Renal cortical epithelial cell (primary cell): ENCODE results near the gene APOBEC3G. TPM values are rescaled to one million over a fixed set of nuclear protein-coding genes. Genes with fewer than 3 reads are reported as not detected.
"Not testable (repeated sequence)": the region's sequence is repeated elsewhere in the genome, so short reads cannot be mapped to it uniquely, and the experiment has no call there.

ENCODE experiments used
- DNase-seq: peaks from one replicate; pipeline ENCODE4 v3.0.0-alpha.2; 2011; ENCODE audit warnings: low read depth
- total RNA-seq: library from RNA; depleted of rRNA; stranded (reverse); fragments of >200 nt; gene quantifications from 2 replicates; pipeline ENCODE4 v1.2.3, GENCODE V29; 2014

Gene APOBEC3G
- total RNA-seq, 1 donor from 2014 or later, result 4.0 TPM

GRCh38 chr22:39066442-39067276, 10.4 kb upstream of the APOBEC3G start:
- not testable (repeated sequence) for DNase-seq

- no peak for DNase-seq
These were observed 8.9 kb upstream of the APOBEC3G start for GRCh38 chr22:39068033-39068785.

DNA sequence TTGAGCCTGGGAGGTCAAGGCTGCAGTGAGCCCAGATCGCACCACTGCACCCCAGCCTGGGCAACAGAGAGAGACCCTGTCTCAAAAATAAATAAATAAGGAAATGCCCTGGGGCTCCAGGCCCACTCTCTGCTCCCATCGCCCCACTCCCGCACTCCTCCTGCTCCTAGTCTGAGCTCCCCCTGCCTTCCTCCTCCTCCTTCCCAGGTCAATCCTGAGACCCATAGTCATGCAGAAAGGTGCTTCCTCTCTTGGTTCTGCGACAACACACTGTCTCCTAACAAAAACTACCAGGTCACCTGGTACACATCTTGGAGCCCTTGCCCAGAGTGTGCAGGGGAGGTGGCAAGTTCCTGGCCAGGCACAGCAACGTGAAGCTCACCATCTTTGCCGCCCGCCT, 6.9 kb upstream of the APOBEC3G start:
- no peak for DNase-seq

GRCh38 chr22:39072581-39072981, 4.5 kb upstream of the APOBEC3G start:
- DNase-seq, result not testable (repeated sequence)

DNA sequence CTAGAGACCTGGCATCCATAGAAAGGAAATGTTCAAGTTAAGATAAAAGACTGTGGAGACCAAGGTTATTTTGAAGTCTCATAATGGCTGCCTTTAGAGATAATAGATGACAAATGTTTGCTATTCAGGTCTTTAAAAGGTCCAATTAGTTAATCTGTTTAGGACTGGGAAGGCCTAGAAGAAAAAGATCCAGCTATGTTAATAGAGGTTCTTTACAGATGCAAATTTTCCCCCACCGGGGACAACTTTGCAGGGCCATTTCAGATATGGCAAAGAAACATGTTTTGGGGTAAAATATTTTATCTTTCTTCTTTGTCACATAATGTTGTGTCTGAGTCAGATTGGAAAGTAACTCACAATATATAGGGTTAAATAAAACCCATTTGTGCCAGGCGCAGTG, 3.1 kb upstream of the APOBEC3G start:
- no peak for DNase-seq

GRCh38 chr22:39076155-39077025, 685 bp upstream of the APOBEC3G start:
- not testable (repeated sequence) for DNase-seq

DNA sequence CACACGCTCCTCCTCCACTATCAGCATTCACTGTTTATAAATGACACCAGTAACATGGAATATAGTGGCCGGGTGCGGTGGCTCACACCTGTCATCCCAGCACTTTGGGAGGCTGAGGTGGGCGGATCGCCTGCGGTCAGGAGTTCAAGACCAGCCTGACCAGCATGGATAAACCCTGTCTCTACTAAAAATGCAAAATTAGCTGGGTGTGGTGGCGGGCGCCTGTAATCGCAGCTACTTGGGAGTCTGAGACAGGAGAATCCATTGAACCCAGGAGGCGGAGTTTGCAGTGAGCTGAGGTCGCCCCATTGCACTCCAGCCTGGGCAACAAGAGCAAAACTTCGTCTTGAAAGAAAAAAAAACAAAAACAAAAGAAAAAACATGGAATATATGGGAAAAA, 837 bp downstream of the APOBEC3G start:
- DNase-seq, result not testable (repeated sequence)

GRCh38 chr22:39078329-39078728, 1.3 kb downstream of the APOBEC3G start:
- no peak for DNase-seq

DNA sequence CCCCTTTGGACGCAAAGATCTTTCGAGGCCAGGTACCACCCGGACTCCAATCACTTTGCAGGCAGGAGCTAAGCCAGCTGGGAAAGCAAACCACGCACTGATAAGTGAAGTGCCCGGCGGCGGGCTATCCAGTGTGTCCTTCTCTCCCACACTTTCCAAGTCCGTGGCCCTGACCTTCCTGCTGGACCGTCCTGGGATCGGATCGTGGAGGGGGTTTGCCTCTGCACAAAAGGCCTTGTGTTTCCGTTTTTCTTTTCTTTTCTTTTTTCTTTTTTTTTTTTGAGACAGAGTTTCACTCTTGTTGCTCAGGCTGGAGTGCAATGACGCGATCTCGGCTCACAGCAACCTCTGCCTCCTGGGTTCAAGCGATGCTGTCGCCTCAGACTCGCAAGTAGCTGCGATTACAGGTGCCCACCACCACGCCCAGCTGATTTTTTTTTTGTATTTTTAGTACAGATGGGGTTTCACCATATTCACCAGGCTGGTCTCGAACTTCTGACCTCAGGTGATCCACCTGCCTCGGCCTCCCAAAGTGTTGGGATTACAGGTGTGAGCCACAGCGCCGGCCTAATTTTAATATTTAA, 2.1 kb downstream of the APOBEC3G start:
- not testable (repeated sequence) for DNase-seq

- no peak for DNase-seq
These were observed 3.1 kb downstream of the APOBEC3G start for GRCh38 chr22:39080052-39080762.

- DNase-seq, result no peak
These were observed 3.9 kb downstream of the APOBEC3G start for GRCh38 chr22:39081016-39081415.

GRCh38 chr22:39081598-39081997, 4.5 kb downstream of the APOBEC3G start:
- no peak for DNase-seq

GRCh38 chr22:39083212-39084165, 6.4 kb downstream of the APOBEC3G start:
- no peak for DNase-seq

DNA sequence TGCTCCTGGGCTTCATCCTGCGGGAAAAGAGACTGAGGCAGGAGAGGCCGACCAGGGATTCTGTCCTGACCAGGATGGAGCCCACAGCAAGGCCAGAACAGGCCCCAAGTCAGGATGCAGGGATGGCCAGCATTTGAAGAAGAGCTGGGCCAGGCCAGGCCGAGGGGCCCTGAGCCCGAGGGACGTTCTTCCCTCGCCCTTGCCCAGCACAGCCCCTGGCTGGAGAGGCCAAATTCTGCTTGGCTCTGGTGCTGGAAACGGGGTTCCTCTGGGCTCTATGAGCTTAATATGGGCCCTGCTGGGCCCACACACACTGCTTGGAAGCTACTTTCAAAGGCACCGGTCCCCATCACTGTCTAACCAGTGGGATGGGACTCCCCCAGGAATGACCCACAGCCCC, 7.6 kb downstream of the APOBEC3G start:
- no peak for DNase-seq

DNA sequence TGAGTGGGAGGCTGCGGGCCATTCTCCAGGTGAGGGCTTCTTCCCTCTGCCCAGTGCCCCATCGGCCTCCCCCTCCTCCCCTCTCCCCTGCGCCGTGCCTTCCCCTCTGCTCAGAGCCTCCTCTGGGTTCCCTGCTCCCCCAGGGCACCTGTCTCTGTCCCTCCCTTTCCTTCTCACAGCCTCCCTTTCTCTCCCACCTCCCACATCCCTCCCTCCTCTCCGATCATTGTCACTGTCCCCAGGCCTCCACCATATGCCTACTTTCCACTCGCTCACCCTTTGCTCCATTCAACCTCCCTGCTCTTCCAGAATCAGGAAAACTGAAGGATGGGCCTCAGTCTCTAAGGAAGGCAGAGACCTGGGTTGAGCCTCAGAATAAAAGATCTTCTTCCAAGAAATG, 10.0 kb downstream of the APOBEC3G start:
- no peak for DNase-seq

GRCh38 chr22:39087881-39088684, 11.0 kb downstream of the APOBEC3G start:
- DNase-seq, result no peak

DNA sequence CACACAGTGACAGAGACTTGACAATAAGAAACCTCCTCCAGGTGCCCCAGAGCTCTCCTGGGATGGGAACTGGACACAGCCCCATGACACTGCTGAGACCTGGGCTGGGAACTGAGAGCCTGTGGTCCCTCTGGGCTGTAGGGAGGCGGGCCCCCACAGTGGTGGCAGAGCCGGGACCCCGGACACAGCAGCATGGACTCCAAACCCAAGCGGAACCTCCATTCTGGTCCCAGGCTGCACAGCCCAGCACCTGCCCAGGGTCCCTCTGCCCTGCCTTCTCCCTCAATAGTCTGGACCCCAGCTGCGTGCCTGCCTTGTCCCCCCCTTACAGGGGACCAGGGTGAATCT, 11.6 kb downstream of the APOBEC3G start:
- no peak for DNase-seq

- DNase-seq, result no peak
These were observed 12.9 kb downstream of the APOBEC3G start for GRCh38 chr22:39089928-39090327.

DNA sequence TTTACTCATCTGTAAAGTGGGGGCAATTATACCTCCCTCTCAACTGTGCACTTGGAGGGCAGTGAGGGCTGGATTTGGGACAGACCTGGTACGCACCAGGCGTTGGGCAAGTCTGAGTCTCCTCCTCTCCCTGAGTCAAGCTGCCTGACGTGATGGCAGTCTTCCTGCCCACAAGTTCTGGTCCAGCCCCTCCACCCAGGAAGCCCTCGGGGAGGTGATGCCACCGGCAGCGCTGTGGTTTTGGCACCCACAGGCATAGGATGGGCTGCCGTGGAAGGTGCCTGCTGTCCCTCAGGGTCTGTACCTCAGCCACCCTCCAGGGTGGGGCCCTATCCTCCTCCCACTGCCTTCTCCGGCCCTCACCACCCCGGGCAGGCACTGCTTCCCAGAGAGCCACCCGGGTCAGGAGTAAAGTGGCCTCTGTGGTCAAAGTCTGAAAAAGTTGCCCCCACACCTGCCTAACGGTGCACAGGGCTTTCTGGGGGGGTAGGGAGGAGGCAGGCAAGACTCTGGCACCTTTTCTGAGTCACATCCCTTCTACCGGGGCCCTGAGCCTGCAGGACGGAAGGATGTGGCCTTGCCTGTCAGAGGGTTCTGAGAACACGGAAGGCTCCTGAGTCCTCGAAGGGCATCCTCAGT, 13.5 kb downstream of the APOBEC3G start:
- DNase-seq, result no peak
